Measurements from ENCODE around the gene ALOX15.

Gene ALOX15

DNA sequence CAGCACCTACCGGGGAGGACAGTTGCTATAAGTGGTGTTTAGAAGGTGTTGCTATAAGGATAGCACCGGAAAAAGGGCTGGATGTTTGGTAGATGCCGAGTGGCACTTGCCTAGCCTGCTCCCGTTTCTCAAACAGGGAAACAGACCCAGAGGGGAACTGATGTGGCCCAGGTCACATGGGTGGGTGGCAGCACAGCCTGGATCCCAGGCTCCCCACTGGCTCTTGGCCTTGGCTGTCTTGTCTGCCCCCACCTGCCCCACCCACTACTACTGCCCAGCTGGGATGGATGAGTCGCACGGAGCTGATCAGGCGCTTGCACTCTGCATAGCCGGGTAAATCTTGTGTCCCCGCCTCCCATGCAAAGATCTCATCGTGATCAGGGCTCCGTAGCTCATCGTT, 49.9 kb downstream of the ALOX15 start:
- TF ChIP-seq, protein P1, sequence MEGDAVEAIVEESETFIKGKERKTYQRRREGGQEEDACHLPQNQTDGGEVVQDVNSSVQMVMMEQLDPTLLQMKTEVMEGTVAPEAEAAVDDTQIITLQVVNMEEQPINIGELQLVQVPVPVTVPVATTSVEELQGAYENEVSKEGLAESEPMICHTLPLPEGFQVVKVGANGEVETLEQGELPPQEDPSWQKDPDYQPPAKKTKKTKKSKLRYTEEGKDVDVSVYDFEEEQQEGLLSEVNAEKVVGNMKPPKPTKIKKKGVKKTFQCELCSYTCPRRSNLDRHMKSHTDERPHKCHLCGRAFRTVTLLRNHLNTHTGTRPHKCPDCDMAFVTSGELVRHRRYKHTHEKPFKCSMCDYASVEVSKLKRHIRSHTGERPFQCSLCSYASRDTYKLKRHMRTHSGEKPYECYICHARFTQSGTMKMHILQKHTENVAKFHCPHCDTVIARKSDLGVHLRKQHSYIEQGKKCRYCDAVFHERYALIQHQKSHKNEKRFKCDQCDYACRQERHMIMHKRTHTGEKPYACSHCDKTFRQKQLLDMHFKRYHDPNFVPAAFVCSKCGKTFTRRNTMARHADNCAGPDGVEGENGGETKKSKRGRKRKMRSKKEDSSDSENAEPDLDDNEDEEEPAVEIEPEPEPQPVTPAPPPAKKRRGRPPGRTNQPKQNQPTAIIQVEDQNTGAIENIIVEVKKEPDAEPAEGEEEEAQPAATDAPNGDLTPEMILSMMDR (IDR thresholded peaks at IDR 0.05), result no peak

DNA sequence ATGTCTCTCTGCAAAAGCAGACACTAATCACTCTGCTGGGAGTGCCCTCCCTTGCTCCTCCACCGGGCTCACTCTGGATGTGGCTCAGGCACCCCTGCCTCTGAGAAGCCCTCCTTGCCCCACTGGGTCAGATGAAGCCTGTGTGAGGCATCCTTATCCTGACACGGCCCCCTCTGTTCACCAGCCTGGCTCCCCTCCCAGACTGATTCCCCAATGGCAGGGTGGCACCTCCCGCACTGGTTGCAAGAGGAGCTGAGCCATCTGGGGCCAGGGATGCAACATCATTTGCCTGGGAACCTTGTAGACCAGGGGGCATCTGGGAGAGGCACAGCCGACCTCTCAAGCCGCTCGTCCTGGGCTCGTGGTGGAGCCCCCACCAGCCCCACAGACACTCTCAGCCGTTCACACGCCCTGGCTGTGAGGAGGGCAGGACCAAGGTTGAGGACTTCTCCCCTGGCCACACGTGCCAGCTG, 50.5 kb downstream of the ALOX15 start:
- TF ChIP-seq, protein P1 (IDR thresholded peaks at IDR 0.05), result no peak

DNA sequence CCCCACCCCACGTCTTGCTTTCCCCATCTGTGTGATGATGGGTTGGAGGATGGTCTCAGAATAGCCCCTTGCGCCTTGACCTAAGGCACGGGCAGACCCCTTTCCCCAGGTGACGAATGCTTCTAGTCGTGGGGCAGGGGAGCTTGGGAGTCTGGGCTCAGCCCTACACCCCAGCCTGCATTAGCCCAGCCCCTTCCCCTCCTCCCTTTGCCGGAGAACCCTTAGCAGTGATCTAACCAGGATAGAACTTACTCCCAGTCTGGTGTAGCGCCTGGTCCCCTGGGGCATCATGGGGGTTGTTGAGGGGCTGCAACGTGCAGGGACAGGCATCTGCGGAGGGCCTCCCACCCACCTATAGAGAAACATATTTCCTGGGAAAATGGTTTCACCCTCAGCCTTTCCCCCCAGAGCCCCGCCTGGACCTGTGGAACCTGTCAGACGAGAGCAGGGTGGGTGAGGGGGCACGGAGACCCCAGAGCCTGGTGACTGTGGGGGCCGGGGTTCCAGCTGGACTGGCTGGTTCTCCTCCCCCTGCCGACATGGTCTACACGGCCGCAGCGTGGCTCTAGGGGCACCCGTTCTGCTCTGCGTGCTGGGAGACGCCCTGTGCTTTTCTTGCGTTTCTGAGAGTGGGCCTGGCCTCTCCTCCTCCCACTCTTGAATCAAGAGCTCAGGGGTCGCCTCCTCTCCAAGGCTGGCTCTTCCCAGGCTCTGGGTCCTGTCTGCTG, 52.4 kb downstream of the ALOX15 start:
- TF ChIP-seq, protein P1 (IDR thresholded peaks at IDR 0.05), result no peak

DNA sequence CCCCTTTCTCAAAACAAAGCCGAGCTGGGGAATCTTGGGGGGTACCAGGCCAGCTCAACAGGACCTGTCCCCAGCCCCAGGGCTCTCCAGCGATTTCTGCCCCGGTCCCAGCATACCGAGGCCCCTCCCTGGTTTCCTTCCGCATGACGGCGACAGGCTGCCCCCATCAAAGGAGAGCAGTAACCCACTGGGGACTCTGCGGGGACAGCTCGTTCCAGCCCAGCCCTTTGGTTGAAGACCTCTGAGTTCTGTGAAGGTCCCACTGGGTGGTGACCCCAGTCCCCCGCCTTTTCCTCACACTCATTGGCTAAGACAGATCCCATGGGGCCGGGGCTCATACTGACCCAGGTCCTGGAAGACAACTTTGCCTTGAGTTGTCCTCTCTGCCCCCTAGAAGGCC, 53.1 kb downstream of the ALOX15 start:
- TF ChIP-seq, protein P1 (IDR thresholded peaks at IDR 0.05), result no peak

DNA sequence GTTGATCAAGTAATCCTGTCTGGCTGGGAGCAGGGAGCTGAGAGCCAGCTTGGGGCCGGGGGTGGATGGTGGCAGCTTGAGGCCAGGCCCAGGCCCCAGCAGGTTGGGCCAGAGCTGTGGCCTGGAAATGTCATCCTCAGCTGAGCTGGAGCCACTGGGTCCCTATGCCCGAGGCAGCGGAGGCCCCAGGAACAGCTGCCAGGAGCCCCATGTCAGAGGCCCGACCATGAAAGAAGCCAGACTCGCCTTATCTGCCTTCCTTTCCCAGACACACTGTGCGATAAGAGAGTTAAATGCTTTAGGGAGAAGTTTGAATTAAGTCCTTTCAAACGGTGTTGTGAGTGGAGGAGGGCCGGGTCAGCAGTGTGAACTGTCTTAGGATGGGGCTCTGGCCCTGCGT, 53.7 kb downstream of the ALOX15 start:
- TF ChIP-seq, protein P1 (IDR thresholded peaks at IDR 0.05), result no peak

DNA sequence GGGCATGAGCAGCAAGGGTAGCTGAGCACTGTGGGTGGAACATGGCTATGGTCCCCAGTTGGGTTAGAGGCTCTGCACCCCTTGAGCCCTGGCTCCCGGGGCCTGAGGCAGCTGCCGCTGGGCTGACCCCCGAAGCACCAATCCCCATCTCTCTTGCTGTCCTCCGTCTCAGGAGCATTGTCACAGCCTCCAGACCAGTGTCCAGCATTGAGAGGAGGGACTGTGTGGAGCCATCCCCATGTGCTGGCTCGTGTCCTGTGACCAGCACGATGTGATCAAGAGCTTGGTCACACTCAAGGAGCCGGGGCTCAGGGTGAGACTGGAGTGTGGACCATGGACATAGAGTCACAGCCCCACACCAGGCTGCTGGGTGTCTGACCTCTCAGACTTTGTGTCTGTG, 54.3 kb downstream of the ALOX15 start:
- TF ChIP-seq, protein P1 (IDR thresholded peaks at IDR 0.05), result no peak

DNA sequence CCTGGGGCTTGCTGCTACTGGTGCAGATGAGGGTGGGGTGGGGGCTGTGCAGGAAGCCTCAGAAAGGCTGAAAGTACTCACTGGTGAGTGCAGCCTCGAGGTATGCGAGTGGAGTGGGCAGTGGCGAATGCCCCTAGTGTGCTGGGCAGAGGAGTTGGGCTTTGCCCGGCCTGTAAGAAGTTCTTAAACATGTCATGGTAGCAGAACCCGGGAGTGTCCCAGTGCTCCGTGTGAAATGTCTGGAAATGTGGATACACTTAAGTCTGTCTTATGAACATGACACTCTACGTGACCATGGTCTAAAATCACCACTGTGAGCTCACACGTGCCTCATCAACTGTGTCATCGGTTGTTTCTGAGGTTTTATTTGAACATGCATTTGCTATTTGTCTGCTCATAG, 55.4 kb downstream of the ALOX15 start:
- TF ChIP-seq, protein P1 (IDR thresholded peaks at IDR 0.05), result no peak

DNA sequence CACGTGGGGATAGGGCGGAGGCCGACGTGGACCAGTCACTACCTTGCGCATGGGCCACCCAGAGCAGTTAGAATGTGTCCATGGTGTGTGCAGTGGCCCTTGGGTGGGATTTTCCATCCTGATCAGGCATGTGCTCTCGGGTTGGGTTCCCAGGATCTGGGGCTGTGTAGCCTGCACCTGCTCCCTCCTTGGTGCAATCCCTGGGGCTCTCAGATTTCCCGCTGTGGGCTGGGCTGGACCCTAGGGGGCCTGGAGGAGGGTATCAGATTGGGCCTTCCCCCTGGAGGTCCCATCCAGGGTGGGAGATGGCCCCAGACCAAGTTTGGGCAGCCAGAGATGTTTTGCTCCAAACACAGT, 55.9 kb downstream of the ALOX15 start:
- TF ChIP-seq, protein P1 (IDR thresholded peaks at IDR 0.05), result no peak
